Activated naive CD4-positive, alpha-beta T cell treated with anti-CD3 and anti-CD28 coated beads, Interleukin-2, amount 50 U/mL, for 16 hours (primary cell): Measurements from ENCODE around the gene RPAIN.

Source experiments
- DNase-seq: peaks from one replicate; pipeline ENCODE4 v3.0.0-alpha.2; 2020

The RPAIN gene

GRCh38 chr17:5419959-5420653 is at the start of gene RPAIN:
RPAIN (plus strand) TSS chr17:5420182; CDS start chr17:5420211, 29 bp downstream.
- peak; percentile 88 for DNase-seq

GRCh38 chr17:5370411-5370810 is 49.6 kb upstream of the RPAIN start:
- no peak for DNase-seq

GRCh38 chr17:5373112-5373511 is 46.9 kb upstream of the RPAIN start:
- DNase-seq = no peak

GRCh38 chr17:5378566-5379207 is 41.3 kb upstream of the RPAIN start:
- DNase-seq = no peak

GRCh38 chr17:5379351-5380107 is 40.5 kb upstream of the RPAIN start:
- no peak for DNase-seq

- DNase-seq = no peak
Observed at GRCh38 chr17:5380491-5381135, 39.4 kb upstream of the RPAIN start.

GRCh38 chr17:5381542-5381941 is 38.4 kb upstream of the RPAIN start:
- DNase-seq = no peak

GRCh38 chr17:5391678-5392077 is 28.3 kb upstream of the RPAIN start:
- DNase-seq = no peak

GRCh38 chr17:5396612-5397011 is 23.4 kb upstream of the RPAIN start:
- DNase-seq = no peak

- DNase-seq = no peak
Observed at GRCh38 chr17:5399767-5400166, 20.2 kb upstream of the RPAIN start.

- no peak for DNase-seq
Observed at GRCh38 chr17:5405400-5405799, 14.6 kb upstream of the RPAIN start.

GRCh38 chr17:5408186-5408585 is 11.8 kb upstream of the RPAIN start:
- no peak for DNase-seq

GRCh38 chr17:5410594-5411272 is 9.2 kb upstream of the RPAIN start:
- no peak for DNase-seq

GRCh38 chr17:5413682-5414081 is 6.3 kb upstream of the RPAIN start:
- no peak for DNase-seq

GRCh38 chr17:5416901-5417300 is 3.1 kb upstream of the RPAIN start:
- DNase-seq = no peak

- DNase-seq = peak; percentile 69
Observed at GRCh38 chr17:5418858-5419355, 1.1 kb upstream of the RPAIN start.

GRCh38 chr17:5419356-5419958 is 525 bp upstream of the RPAIN start, which contains the start of gene NUP88:
NUP88 (minus strand) TSS chr17:5419662; CDS start chr17:5419650, 12 bp downstream.
- DNase-seq = peak; percentile 98

- no peak for DNase-seq
Observed at GRCh38 chr17:5422505-5422904, 2.5 kb downstream of the RPAIN start.

- DNase-seq = no peak
Observed at GRCh38 chr17:5424909-5425308, 4.9 kb downstream of the RPAIN start.

- no peak for DNase-seq
Observed at GRCh38 chr17:5425826-5426225, 5.8 kb downstream of the RPAIN start.

GRCh38 chr17:5429191-5429887 is 9.4 kb downstream of the RPAIN start:
- no peak for DNase-seq
